Stimulated activated CD4-positive, alpha-beta T cell treated with anti-CD3 and anti-CD28 coated beads, Interleukin-4, amount 100 ng/mL, for 4 hours (primary cell): ENCODE results near the gene FLII.
A peak's percentile ranks its signal among the peaks of the same experiment; 100 is the strongest.
"Not testable (repeated sequence)": the region's sequence is repeated elsewhere in the genome, so short reads cannot be mapped to it uniquely, and the experiment has no call there.

Experiments
- DNase-seq, 2 experiments: peaks; one replicate each; pipeline ENCODE4 v3.0.0-alpha.2; 2020

The FLII gene

GRCh38 chr17:18238299-18238698 is 20.2 kb downstream of the FLII start:
- DNase-seq = no peak

GRCh38 chr17:18237461-18237860 is 21.1 kb downstream of the FLII start:
- DNase-seq = no peak

- no peak for DNase-seq
Measured at GRCh38 chr17:18236494-18236893, 22.0 kb downstream of the FLII start.

GRCh38 chr17:18235743-18236256 is 22.7 kb downstream of the FLII start:
- no peak for DNase-seq

- DNase-seq = no peak
Measured at GRCh38 chr17:18234853-18235380, 23.6 kb downstream of the FLII start.

GRCh38 chr17:18233803-18234518 is 24.6 kb downstream of the FLII start:
- no peak for DNase-seq

- no peak for DNase-seq
Measured at GRCh38 chr17:18231164-18231563, 27.4 kb downstream of the FLII start.

- no peak for DNase-seq
Measured at GRCh38 chr17:18230288-18231141, 28.0 kb downstream of the FLII start.

GRCh38 chr17:18229771-18230170 is 28.8 kb downstream of the FLII start:
- no peak for DNase-seq

- no peak for DNase-seq
Measured at GRCh38 chr17:18229254-18229653, 29.3 kb downstream of the FLII start.

- no peak for DNase-seq
Measured at GRCh38 chr17:18228176-18228682, 30.3 kb downstream of the FLII start.

GRCh38 chr17:18227635-18228034 is 30.9 kb downstream of the FLII start:
- no peak for DNase-seq

GRCh38 chr17:18226284-18226945 is 32.1 kb downstream of the FLII start:
- DNase-seq = no peak

- DNase-seq = peak in 1 of 2 experiments; percentile 52
Measured at GRCh38 chr17:18225642-18226283, 32.8 kb downstream of the FLII start.

GRCh38 chr17:18225121-18225641 is 33.4 kb downstream of the FLII start, which contains the start of gene LLGL1:
LLGL1 (plus strand) TSS chr17:18225635; CDS start chr17:18225683, 48 bp downstream.
- peak; percentile 92 to 96 for DNase-seq

GRCh38 chr17:18224387-18225120 is 34.0 kb downstream of the FLII start:
- DNase-seq = no peak

- no peak for DNase-seq
Measured at GRCh38 chr17:18224053-18224386, 34.5 kb downstream of the FLII start.

- no peak for DNase-seq
Measured at GRCh38 chr17:18218756-18219415, 39.7 kb downstream of the FLII start.

GRCh38 chr17:18217412-18218015 is 41.0 kb downstream of the FLII start:
- peak; percentile 60 to 67 for DNase-seq

- DNase-seq = not testable (repeated sequence)
Measured at GRCh38 chr17:18216906-18217305, 41.6 kb downstream of the FLII start.
